ENCODE measurements around the gene RREB1. TPM values are rescaled to one million over a fixed set of nuclear protein-coding genes. Genes with fewer than 3 reads are reported as not detected.

Gene RREB1
- total and polyA plus RNA-seq, 12 donors, result 8.0 to 79.5 (median 48.7) TPM

DNA sequence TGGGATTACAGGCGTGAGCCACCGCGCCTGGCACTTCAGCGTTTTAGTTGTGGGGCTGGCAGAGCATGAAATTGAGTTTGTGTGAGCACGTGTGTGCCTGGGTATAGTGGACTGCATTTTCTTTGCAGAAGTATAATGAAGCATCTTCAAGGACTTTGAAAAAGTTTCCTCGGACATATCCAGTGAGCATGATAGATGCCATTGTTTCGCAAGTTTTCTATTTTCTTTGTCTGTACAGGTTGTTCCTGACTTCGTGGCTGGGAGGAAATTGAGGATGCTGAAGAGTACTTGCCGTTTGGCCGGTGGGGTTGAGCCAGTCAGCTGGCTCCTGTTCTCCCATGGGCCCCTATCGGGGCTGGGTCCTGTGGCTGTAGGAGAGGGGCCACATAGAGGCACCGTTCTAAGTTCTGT lies 55.9 kb downstream of the RREB1 start:
- WGBS, 4 donors, result 66 to 71% (median 67%) methylated on average over 12 of the region's 12 CpGs
- peak in 1 of 7 donors; percentile 46 for DNase-seq
- Histone ChIP-seq H3K4me1 (replicated peaks in 1 of 2) (peaks cover 35 to 82% of the 10 kb centered on the region in 2 donors), H3K27me3 (no peaks in the 10 kb centered on the region), H3K27ac (peak overlapping the region in 3 of 5 donors; percentile 40 to 46 (median 40)), H3K4me3 (no peak overlapping the region), H3K36me3 (replicated peaks in 1 of 2) (no peaks in the 10 kb centered on the region), H3K9me3 (replicated peaks in 1 of 3) (no peaks in the 10 kb centered on the region)
- no peak for TF ChIP-seq POLR2A (IDR thresholded peaks at IDR 0.05)
- TF ChIP-seq, protein P1, sequence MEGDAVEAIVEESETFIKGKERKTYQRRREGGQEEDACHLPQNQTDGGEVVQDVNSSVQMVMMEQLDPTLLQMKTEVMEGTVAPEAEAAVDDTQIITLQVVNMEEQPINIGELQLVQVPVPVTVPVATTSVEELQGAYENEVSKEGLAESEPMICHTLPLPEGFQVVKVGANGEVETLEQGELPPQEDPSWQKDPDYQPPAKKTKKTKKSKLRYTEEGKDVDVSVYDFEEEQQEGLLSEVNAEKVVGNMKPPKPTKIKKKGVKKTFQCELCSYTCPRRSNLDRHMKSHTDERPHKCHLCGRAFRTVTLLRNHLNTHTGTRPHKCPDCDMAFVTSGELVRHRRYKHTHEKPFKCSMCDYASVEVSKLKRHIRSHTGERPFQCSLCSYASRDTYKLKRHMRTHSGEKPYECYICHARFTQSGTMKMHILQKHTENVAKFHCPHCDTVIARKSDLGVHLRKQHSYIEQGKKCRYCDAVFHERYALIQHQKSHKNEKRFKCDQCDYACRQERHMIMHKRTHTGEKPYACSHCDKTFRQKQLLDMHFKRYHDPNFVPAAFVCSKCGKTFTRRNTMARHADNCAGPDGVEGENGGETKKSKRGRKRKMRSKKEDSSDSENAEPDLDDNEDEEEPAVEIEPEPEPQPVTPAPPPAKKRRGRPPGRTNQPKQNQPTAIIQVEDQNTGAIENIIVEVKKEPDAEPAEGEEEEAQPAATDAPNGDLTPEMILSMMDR (IDR thresholded peaks at IDR 0.05), result no peak
- intact Hi-C loops (cut with DNase I), result no loop called here

DNA sequence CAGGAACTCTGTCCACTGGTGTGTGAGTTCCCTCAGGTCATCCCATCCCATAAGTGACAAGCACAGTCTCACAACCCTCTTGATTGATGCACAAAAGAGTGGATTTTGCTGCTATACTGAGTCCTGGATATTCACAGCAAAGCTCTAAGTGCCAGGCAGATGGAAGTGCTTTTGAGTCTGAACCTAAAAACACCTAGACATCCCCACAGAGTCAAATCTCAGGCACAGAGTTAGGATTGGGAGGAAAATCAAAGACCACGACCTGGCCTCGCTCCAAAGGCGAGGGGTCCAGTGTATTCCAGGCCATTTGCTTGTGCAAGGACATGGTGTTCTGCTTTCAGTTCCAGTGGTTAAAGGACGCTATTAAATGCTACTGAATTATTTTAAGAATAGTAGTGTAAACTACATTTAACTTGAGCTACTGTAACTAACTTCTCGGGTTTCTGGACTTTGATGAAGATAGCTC lies 56.8 kb downstream of the RREB1 start:
- Histone ChIP-seq H3K36me3 (replicated peaks in 1 of 2) (no peaks in the 10 kb centered on the region), H3K27ac (peak overlapping the region in 1 of 5 donors; percentile 46), H3K4me3 (no peak overlapping the region), H3K4me1 (replicated peaks in 1 of 2) (peaks cover 44 to 82% of the 10 kb centered on the region in 2 donors), H3K27me3 (no peaks in the 10 kb centered on the region), H3K9me3 (replicated peaks in 1 of 3) (no peaks in the 10 kb centered on the region)
- WGBS, 4 donors, result 44 to 60% (median 57%) methylated on average over 5 of the region's 5 CpGs
- DNase-seq, result peak in 1 of 7 donors; percentile 37
- intact Hi-C loops (cut with DNase I), result no loop called here
- no peak for TF ChIP-seq POLR2A (IDR thresholded peaks at IDR 0.05)
- TF ChIP-seq, protein P1 (IDR thresholded peaks at IDR 0.05), result no peak

DNA sequence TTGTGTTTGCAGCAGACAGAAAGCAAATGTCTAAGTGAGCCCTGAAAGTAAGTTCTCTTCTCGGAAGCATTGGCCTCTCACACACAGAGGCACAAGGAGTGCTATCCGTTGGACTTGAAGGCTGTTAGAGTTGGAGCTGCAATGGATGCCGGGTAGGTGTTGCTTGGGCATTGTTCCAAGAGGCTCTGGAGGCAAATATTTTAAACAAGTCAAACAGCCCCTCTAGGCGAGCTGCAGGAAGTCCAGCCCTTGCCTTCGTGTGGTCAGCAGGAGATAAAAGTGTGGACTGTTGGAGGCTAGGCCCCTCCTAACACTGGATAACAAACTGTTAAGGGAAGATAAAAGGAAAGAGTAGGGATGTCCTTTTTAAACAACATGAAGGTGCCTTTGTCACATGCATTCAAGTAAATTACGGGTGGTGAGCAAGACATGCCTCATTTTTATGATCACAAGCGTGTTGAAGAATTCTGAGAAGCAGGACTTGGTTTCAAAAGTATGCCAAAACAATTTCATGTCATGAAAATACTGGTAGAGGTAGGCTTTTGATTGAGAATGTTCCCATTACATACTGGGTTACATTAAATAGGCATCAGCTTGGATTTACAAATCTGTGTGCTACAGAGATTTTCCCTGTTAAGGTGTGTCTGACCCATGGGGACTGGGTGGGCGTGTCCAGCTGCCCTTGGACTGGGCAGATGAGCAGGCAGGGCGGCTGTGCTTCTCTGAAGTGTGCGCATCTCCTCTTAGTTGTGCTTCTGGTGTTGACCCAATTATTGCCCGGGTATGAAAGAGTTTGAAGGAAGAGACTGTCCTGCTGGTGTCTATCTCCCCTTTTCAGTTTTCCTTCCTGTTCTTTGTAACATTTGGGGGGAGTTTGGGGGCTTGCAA lies 57.5 kb downstream of the RREB1 start:
- no peak overlapping the region for H3K4me3 ChIP-seq
- H3K27ac ChIP-seq, result peak overlapping the region in 1 of 5 donors; percentile 46
- peaks cover 51 to 82% of the 10 kb centered on the region in 2 donors for H3K4me1 ChIP-seq (replicated peaks in 1 of 2)
- DNase-seq, result peak in 1 of 7 donors; percentile 51
- TF ChIP-seq, protein P1 (IDR thresholded peaks at IDR 0.05), result no peak
- no peak for TF ChIP-seq POLR2A (IDR thresholded peaks at IDR 0.05)
- no peaks in the 10 kb centered on the region for H3K9me3 ChIP-seq (replicated peaks in 1 of 3)
- intact Hi-C loops (cut with DNase I), result no loop called here
- no peaks in the 10 kb centered on the region for H3K36me3 ChIP-seq (replicated peaks in 1 of 2)
- H3K27me3 ChIP-seq, result no peaks in the 10 kb centered on the region
- WGBS, 4 donors, result 49 to 65% (median 57%) methylated on average over 8 to 11 of the region's 11 CpGs

DNA sequence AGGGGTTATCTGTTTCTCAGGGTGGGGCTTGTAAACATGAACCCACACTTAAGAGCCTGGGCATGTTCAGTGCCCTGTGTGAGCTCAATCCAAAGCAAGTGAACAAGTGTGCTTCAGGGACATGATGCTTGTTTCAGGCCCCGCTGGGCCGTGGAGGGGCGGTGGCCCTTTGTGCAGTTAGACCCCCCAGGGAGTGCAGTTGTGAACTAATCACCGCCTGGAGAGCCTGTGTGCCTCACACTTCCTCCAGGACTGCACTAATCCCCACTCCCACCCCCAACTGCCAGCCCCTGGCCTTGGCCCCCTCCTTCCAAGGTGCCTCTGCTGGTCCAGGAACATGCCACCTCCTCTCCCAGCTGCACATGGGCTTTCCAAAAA lies 58.1 kb downstream of the RREB1 start:
- TF ChIP-seq, protein P1 (IDR thresholded peaks at IDR 0.05), result no peak
- no peak for TF ChIP-seq POLR2A (IDR thresholded peaks at IDR 0.05)
- Histone ChIP-seq H3K36me3 (replicated peaks in 1 of 2) (no peaks in the 10 kb centered on the region), H3K4me3 (no peak overlapping the region), H3K27me3 (no peaks in the 10 kb centered on the region), H3K4me1 (replicated peaks in 1 of 2) (peaks cover 56 to 84% of the 10 kb centered on the region in 2 donors), H3K9me3 (replicated peaks in 1 of 3) (no peaks in the 10 kb centered on the region), H3K27ac (peak overlapping the region in 1 of 5 donors; percentile 46)
- peak in 1 of 7 donors; percentile 43 for DNase-seq
- intact Hi-C loops (cut with DNase I), result no loop called here
- WGBS, 4 donors, result 70 to 100% (median 88%) methylated on average over 2 to 4 of the region's 4 CpGs

Data from adrenal gland (tissue), 12 donors.